Measurements from ENCODE around the gene JMJD7. TPM values are rescaled to one million over a fixed set of nuclear protein-coding genes. Genes with fewer than 3 reads are reported as not detected.
A peak's percentile ranks its signal among the peaks of the same experiment; 100 is the strongest.

JMJD7 gene
- polyA plus RNA-seq, 3 donors, result 8.8 to 9.4 (median 9.4) TPM

DNA sequence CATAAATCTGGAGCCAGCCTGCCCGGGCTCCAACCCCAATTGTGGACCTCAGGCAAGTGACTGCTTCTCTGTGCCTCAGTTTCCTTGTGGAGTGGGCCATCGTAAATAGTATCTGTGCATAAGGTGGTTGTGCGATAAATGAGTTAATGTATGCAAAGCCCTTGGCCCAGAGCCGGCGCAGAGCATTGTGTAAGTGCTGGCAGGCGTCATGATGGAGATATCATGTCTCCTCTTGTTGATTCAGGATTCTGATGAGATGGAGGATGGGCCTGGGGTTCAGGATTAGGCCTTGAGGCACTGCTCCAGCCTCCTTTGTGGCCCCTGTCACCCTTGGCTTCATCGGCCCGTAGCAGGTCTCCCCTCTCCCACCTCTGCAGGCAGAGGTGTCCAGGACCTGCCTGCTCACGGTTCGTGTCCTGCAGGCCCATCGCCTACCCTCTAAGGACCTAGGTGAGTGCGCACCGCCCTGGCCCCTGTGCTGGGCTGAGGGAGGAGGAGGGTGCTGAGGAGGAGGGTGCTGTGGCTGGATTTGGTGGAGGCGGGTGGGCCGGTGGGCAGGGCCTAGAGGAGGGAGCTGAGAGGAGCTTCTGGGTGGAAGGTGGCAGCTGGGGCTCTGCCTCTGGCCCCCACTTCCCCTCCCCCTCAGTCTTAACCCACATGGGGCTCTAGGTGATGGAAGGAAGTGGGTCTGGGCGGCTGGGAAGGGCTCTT lies 12.0 kb downstream of the JMJD7 start:
- no peak for DNase-seq (ENCODE audit: low read depth in 3 of 3, low spot score in 2 of 3)

DNA sequence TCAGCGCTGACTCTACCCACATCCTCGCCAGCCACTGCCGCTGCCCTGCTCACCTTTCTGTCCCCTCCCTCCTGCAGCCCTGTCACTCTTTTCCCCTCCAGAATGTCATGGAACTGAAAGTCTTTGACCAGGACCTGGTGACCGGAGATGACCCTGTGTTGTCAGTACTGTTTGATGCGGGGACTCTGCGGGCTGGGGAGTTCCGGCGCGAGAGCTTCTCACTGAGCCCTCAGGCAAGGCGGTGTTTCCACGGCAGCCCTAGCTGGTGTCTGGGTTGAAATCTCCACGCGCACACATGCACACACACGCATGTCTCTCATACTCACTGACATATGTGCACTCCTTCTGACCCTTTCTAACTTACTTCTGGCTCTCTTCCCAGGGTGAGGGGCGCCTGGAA lies 12.8 kb downstream of the JMJD7 start:
- no peak for DNase-seq (ENCODE audit: low read depth in 3 of 3, low spot score in 2 of 3)

DNA sequence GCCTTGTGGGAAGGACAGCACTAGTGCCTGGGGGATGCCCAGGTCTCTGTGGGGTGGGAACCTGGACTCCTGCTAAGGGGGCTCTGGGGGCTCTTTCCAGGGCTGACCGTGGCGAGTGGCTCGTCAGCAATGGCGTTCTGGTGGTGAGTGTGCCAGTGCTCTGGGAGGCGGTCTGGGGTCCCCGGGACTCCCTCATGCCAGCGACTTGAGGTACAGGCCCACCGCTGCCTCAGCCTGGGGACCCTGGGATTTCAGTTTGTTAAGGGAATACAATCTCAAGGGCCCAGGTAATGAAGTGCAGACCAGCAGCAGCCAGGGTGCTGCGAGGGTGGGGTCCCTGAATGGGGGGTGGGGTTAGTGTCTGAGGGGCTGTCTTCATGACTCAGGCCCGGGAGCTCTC lies 13.2 kb downstream of the JMJD7 start:
- no peak for DNase-seq (ENCODE audit: low read depth in 3 of 3, low spot score in 2 of 3)

DNA sequence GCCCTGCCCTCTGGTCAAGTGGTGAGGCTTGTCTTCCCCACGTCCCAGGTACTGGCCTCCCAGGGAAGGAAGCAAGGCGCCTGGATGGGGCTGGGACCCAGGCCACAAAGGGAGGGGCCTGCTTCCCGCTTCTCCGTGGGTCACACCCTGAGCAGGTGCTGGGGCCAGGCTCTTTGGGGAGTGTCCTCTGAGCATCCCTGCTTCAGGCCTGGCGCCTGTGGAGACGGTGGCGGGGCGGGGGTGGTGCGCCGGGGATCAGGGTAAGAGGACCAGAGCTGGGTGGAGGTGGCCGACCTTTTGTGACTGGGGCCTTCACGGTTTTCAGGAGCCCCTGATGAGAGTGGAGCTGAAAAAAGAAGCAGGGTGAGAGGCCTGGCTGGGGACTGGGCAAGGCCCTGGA lies 14.3 kb downstream of the JMJD7 start:
- no peak for DNase-seq (ENCODE audit: low read depth in 3 of 3, low spot score in 2 of 3)

DNA sequence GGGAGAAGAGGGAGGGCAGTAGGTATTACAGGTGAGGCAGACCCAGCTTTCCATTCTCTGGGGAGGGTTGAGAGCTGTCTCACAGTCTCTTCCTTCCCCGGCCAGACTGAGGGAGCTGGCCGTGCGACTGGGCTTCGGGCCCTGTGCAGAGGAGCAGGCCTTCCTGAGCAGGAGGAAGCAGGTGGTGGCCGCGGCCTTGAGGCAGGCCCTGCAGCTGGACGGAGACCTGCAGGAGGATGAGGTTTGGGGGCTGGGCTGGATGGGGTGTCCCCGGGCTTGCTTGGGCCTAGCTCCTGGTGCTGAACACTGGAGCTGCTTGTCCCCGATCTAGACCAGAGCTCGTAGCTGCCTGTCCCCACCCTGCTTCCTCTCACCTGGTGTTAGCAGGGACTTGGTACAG lies 15.7 kb downstream of the JMJD7 start:
- no peak for DNase-seq (ENCODE audit: low read depth in 3 of 3, low spot score in 2 of 3)

DNA sequence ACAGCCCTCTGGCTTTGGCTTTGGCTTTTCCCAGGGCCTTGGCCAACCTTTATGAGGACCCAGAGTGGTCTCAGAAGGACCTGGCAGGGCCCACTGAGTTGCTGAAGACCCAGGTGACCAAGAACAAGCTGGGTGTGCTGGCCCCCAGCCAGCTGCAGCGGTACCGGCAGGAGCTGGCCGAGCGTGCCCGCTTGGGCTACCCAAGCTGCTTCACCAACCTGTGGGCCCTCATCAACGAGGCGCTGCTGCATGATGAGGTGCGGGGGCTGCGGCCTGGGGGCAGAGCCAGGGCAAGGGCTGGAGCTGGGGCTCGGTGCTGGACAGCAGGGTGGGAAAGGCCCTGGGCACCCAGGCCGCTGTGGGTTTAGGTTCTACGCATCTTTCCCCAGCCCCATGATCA lies 16.9 kb downstream of the JMJD7 start:
- DNase-seq (ENCODE audit: low read depth in 3 of 3, low spot score in 2 of 3), result no peak

DNA sequence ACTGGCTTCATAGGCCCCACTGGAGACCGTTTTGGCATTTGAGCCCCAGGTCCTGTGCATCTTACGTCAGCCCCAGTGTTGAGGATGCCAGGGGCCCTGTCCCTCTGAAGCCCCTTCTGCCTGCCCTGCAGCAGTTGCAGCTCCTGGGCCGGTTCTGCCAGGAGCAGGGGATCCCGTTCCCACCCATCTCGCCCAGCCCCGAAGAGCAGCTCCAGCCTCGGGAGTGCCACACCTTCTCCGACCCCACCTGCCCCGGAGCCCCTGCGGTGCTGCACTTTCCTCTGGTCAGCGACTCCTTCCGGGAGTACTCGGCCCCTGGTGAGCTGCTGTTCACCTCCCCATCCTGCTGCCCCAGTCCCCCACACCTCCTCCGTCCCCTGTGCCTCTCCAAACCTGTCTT lies 19.3 kb downstream of the JMJD7 start:
- no peak for DNase-seq (ENCODE audit: low read depth in 3 of 3, low spot score in 2 of 3)

DNA sequence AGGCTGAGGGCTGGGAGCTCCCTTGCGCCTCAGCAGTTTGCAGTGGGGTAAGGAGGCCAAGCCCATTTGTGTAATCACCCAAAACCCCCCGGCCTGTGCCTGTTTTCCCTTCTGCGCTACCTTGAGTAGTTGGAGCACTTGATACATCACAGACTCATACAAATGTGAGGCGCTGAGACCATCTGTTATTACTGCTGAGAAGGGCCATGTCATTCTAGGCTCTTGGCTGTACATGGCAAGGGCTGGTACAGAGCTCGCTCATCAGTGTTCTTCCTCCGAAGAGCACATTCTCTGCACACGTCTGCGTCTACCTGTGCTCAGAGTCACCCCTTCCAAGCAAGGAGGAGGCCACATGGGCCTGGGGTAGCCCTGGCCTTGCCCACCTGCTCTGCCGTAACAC lies 20.1 kb downstream of the JMJD7 start:
- DNase-seq (ENCODE audit: low read depth in 3 of 3, low spot score in 2 of 3), result no peak

DNA sequence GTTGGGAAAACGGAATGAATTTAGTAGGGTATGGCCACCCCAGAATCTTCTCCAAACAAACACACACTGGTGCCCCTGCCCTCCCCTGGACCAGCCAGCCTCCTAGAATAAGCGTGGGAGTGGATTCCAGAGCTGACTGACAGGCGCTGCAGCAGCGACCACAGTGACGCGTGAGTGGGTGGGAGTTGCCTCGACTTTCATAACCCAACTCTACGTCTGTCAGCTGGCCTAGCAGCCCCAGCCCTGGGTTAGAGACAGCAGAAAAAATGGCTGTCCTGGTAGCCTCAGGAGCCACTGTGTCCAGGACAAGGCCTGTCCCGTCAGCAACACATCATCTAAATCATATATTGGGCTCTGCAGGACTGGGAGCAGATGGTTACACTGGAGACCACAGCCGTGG lies 20.7 kb downstream of the JMJD7 start:
- DNase-seq (ENCODE audit: low read depth in 3 of 3, low spot score in 2 of 3), result no peak

DNA sequence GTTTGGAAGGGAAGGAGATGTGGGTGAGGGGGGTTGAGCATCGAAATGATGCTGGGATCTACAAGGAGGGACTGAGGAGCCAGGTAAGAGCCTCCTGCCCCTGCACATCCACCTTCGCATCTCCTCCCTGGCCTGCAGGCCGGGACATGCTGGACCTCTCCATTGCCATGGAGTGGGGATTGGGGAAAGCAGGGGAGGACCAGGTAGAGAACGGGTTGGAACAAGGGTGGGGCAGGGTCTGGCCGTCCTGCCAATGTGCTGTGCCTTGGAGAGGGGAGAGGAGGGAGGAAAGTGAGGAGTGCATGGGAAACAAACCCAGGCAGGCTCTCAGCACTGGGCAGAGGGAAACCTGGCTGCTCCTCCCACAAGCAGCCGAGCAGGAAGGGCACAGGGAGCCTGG lies 21.3 kb downstream of the JMJD7 start:
- DNase-seq (ENCODE audit: low read depth in 3 of 3, low spot score in 2 of 3), result no peak

DNA sequence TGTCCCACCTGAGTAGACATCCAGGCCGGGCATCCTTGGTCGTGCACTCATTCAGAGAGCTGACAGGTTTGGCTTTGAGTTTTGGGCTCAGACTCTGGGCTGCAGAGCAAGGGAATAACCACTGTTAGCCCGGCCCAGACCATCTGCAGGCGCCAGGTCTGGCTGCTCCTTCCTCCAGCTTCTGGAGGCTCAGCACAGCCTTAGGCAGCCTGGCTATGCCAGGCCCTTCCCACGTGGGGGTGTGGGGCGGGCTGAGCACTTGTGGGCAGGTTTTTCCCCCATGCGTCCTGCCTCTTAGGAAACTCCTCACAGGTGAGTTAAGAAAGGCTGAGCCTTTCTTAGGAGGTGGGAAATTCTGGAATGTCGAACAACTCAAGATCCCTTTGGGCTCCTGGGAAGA lies 22.0 kb downstream of the JMJD7 start:
- DNase-seq (ENCODE audit: low read depth in 3 of 3, low spot score in 2 of 3), result no peak

DNA sequence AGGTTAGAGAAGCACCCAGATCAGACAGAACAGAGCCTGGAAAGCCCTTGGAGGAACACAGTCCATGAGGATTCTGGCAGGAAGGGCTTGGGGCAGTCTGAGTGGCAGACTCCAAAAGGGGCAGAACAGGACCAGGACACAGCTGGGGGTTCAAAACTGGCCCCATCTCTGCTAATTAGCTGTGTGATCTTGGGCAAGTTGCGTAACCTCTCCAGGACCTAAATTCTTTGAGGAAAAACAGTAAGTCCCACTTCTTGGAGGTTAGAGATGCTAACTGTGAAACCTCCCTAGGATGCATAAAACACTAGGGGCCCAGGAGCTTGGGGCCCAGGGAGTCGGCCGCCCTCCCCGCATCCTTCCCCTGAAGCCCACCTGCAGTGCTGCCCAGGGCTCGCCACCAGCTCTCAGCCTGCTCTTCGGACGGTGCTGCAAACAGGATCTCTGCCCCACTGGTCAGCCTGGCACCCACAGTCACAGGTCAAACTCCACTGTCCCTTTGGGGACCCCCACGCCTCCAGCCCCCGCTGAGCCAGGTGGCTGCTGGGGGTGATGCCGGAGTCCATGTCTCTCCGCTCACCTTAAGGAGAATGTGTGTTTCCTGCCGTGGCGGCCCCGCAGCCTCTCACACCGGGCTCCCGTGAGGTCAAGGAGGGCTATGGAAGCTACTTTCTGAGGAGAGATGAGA lies 22.7 kb downstream of the JMJD7 start:
- no peak for DNase-seq (ENCODE audit: low read depth in 3 of 3, low spot score in 2 of 3)

DNA sequence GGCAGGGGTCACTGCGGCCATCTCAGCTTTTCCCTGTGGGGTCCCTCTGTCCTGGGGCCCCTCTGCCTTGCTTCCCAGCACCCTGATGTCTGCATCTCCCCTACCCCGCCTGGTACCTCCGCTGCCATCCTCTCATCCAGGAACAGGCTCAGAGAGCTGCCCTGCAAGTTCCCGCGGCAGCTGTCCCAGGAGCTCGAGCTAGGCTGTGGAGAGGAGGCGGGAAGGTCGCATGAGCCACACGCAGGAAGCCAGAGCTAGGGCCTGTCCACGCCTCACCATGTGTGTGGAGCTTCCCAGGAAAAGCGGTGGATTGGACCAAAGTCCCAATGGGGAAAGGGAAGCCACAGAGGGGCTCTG lies 23.3 kb downstream of the JMJD7 start:
- no peak for DNase-seq (ENCODE audit: low read depth in 3 of 3, low spot score in 2 of 3)

DNA sequence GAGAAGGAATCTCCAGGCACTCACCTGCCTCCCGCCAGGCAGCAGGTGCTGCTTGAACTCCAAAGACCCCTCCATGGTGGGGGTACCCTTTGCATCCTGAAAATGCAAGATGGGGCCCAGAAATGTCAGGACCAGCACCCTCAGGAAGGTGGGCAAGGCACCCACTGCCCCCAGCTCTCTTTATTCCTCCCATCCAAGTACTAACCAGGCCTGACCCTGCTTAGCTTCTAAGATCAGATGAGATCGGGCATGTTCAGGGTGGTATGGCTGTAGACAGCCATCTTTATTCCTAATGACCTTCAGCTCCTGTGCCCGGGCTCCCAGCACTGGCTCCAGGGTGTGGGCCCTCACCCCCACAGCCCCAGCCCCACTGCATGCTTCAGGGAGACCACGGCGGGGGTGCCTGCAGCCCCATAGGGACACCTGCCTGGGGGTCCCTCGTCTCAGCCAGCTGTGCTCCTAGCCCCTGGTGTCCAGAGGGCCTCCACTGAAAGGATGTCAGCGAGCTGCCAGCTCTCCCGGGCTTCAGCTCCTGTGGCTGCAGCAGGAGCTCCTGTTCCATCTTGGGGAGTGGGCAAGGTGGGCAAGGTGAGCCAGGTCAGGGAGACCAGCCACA lies 24.0 kb downstream of the JMJD7 start:
- no peak for DNase-seq (ENCODE audit: low read depth in 3 of 3, low spot score in 2 of 3)

DNA sequence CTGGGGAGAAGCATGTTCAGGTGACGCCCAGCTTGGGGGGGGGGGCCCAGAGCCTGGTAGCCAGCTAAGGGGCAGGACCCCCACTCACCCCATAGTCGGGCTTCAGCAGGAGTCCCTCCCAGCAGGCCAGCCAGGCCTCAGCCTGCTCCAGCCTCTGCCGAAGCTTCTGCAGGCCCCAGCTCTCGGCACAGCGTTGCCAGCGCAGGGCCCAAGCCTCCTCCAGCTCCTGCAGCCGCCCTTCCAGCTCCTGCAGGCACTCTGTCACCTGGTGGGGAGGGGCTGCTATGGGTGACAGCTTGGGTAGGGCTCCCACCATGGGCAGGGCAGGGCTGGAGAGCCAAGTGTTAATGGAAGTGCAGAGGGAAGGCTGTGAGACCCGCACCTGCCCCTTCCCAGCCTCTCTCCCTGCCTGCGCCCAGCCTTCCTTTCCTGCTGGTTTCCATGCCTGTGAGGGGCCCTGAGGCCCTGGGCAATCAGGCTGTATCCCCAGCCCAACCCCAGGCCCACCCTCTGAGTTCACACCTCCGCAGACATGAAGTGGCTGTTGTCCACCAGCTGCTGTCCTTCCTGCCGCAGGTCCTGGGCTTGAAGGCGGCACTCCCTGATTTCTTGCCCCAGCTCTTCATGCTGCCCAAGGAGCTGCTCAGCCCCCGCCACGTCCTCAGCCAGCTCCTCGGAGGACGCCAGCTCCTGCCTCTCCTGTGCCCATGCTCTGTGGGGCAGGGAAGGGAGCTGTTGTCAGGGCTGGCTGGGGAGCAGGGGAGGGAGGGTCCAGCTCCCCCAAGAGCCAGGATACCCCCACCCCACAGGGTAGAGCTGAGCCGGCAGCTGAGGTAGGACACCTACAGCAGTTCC lies 25.1 kb downstream of the JMJD7 start:
- DNase-seq (ENCODE audit: low read depth in 3 of 3, low spot score in 2 of 3), result no peak

DNA sequence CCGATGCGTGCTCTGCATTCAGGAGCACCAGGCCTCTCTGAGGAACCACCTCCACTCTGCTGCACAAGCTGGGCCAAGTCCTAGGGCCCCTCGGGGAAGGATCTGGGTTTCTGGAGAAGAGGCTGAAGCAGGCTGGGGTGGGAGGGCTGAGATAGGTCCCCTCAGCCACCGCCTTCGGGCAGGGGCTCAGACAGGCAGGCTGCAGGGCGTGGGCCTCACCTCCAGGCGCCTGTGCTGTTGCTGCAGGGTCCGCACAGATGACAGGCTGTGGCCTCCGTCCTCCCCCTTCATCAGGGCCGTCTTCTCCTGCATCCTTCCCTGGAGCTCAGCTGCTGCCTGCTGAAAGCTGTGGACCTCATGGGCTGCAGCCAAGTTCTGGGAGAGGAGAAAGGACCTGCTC lies 25.9 kb downstream of the JMJD7 start:
- DNase-seq (ENCODE audit: low read depth in 3 of 3, low spot score in 2 of 3), result no peak

DNA sequence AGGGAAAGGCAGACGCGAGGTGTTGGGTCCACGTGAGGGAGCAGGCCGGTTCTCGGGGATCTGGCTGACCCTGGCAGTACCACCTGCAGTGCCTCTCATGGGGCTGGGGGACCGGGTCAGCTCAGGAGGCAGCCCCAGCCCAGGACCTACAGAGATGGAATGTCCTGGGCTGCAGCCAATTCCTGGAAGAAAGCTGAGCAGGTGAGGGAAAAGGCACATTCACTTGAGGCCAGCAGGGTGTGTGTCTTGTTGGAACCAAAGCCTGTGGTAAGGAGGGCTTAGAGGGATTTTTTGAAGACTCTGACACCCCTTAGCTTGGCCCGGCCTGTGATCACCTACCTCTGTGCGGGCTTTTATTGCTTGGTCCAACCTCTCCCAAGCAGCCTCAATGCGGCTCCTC lies 26.6 kb downstream of the JMJD7 start:
- no peak for DNase-seq (ENCODE audit: low read depth in 3 of 3, low spot score in 2 of 3)

DNA sequence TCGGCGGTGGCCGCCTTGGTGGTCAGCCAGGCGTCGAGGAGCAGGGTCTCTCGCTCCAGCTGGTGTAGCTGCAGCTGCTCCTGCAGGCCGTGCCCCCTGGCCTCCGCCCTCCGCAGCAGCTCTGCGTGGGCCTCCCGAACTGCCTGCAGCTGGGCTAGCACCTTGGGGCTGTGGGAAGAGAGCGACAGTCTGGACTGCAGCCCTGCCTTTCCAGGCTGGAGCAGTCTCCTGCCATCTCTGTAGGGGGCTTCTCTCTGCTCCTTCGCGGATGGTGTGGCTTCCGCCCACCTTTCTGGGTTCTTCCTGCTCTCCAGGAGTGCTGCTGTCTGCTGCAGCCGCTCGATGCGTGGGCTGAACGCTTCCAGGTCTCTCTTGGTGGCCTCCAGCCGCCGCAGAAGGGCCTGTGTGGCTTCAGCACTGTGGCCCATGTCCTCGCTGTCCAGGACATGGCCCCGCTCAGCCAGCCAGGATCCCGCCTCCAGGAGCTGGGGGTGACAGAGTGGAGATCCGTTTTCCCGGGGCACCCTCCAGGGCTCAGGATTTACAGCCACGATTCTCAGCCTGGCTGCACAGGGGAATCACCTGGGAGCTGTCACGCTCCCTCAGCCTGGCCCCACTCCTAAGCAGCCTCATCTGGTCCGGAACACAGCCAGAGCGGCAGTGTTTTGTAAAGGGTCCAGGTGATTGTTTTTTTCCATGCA lies 27.5 kb downstream of the JMJD7 start:
- peak; percentile 17 to 44 (median 33) for DNase-seq (ENCODE audit: low read depth in 3 of 3, low spot score in 2 of 3)

DNA sequence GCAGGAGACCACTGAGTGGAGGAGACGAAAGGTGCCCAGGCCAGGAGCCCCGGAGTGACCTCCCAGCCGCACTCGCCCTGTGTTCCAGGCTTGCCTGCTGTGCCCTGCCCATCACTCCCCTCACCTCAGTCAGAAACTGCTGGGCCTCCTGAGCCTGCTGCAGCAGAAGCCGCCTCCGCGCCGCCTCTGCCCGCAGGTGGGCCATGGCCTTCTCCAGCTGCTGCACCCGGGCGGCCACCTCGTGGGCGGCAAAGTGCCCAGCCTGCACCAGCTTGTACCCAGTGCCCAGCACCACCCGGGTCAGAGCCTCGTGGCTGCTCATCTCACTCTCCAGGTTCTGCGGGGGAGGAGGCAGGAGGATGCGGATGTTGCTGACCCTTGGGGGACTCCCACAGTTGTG lies 28.4 kb downstream of the JMJD7 start:
- no peak for DNase-seq (ENCODE audit: low read depth in 3 of 3, low spot score in 2 of 3)

DNA sequence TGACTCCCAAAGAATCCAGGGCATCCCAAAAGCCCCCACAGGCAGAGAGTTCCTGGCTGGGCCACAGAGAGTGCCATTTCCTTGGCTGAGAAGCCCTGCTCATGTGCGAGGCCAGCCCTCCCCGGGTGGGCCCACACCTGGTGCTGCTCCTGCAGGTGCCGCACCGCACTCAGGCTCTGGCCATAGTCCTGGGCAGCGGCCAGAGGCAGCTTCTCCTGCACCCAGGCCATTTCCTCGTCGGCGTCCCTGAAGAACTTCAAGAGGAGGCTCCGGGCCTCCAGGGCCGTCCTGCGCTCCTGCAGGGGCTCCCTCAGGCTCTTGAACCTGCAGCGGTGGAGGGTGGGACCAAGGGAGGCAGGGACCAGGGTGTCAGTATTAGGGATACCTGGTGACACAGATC lies 28.8 kb downstream of the JMJD7 start:
- no peak for DNase-seq (ENCODE audit: low read depth in 3 of 3, low spot score in 2 of 3)

DNA sequence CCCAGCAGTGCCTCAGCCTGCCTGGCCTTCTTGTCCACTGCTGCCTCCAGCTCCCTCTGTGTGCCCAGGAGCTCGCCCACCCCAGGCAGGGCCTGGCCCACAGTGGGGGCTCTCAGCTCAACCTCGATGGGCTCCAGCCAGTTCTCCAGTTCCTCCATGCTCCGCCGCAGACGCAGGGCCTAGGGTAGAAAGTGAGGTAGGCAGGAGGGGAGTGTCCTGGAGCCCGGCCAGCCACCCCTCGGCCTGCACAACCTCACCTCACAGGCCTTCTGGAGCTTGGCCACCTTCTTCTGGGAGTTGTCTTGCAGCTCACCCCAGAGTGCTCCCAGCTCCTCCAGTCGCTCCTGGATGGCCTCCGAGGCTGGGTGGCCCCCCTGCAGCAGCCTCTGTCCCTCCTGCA lies 29.4 kb downstream of the JMJD7 start:
- no peak for DNase-seq (ENCODE audit: low read depth in 3 of 3, low spot score in 2 of 3)
